ENCODE measurements around the gene RIPPLY2.
A peak's percentile ranks its signal among the peaks of the same experiment; 100 is the strongest.
"Not testable (repeated sequence)": the region's sequence is repeated elsewhere in the genome, so short reads cannot be mapped to it uniquely, and the experiment has no call there.

Gene RIPPLY2

DNA sequence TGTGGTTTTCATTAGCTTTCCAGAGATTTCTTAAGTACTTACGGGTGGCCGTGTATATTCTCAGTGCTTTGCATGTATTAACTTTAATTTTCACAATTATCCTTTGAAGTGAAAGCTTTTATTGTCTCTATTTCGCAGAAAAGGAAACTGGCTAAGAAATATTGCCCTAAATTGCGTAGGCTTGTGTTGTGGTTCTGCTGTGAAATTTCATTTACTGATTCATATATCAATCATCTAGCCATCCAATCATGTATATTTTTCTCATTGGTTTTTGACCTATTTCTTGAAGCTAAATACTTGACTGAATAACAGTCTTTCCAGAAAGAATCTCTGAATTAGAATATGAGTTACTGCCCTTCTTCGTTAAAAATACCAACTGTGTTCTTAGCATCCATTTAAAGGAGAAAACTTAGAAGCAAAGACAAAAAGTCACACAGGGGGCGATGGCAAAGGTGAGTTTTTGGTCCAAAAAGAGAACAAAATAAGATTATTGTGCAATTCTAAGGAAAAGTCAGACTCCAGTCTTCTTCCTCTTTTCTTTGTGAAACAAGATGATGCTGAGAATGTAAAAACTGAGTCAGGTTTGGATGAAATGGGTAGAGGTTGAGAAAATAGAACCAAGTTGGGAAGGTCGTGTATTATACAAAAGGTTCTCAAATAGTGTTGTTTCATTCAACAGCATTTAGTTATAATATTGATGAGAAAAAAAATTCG lies 7.8 kb downstream of the RIPPLY2 start:
- no peak for DNase-seq

GRCh38 chr6:83862776-83863471 lies 9.8 kb downstream of the RIPPLY2 start:
- peak; percentile 34 to 74 for DNase-seq

GRCh38 chr6:83867043-83867442 lies 13.9 kb downstream of the RIPPLY2 start:
- DNase-seq = no peak

- no peak for DNase-seq
These were observed 14.5 kb downstream of the RIPPLY2 start for GRCh38 chr6:83867527-83868161.

DNA sequence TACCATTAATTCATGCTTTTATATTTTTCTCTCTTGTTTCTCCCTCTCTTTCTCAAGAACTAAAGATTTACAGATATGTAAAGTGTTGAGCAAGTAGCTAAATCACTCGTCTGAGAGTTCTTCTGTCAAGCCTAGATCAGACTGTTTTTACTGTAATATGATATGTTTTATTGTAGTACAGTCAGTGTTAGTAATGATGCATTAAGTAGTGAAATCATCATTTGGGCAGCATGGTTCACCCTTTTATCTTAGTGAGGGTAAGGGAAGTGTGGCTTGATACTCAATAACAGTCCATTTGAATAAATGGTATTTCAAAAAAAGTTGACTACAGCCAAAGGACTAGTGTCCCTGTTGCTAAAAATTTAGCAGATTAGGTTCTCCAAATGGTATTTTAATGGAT lies 15.5 kb downstream of the RIPPLY2 start:
- no peak for DNase-seq

- DNase-seq = no peak
These were observed 17.5 kb downstream of the RIPPLY2 start for GRCh38 chr6:83870649-83871048.

- no peak for DNase-seq
These were observed 19.4 kb downstream of the RIPPLY2 start for GRCh38 chr6:83872386-83873118.

DNA sequence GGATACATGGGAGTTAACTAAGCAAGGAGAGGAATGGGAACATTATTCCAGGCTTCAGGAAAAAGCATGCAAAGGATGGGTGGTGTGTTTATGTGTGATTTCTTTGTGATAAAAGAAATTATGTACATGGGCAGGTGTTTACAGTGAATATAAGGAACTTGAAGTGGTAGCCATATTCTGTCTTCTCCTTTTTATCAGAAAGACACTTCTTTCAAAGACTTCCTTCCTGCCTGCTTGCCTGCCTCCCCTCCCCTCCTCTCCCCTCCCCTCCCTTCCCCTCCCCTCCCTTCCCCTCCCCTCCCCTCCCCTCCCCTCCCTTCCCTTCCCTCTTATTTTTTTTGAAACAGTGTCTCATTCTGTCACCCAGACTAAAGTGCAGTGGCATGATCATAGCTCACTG lies 20.7 kb downstream of the RIPPLY2 start:
- no peak for DNase-seq

GRCh38 chr6:83875843-83876242 lies 22.7 kb downstream of the RIPPLY2 start:
- DNase-seq = no peak

- no peak for DNase-seq
These were observed 25.9 kb downstream of the RIPPLY2 start for GRCh38 chr6:83878902-83879644.

DNA sequence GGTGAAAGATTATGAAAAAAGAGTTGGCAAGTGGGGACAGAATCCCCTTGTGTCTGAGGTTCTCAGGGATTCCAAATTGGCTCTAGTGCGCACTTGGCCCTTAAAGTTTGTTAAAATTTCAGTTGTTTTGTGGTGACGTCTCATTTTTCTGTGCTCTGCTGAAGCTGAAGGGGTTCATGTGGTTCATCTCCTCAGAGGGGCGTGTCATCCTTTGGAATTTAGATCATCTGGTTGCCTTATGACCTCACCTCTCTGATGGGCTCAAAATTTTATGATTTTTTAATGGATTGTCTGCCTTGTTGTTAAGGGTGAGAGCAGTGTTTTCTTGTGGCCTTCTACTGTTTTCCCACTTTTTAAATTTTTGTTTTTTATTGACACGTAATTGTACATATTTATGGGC lies 26.6 kb downstream of the RIPPLY2 start:
- DNase-seq = no peak

GRCh38 chr6:83883240-83883639 lies 30.1 kb downstream of the RIPPLY2 start:
- no peak for DNase-seq

- DNase-seq = peak; percentile 11 to 58
These were observed 31.4 kb downstream of the RIPPLY2 start for GRCh38 chr6:83884523-83884922.

- no peak for DNase-seq
These were observed 32.8 kb downstream of the RIPPLY2 start for GRCh38 chr6:83885984-83886383.

DNA sequence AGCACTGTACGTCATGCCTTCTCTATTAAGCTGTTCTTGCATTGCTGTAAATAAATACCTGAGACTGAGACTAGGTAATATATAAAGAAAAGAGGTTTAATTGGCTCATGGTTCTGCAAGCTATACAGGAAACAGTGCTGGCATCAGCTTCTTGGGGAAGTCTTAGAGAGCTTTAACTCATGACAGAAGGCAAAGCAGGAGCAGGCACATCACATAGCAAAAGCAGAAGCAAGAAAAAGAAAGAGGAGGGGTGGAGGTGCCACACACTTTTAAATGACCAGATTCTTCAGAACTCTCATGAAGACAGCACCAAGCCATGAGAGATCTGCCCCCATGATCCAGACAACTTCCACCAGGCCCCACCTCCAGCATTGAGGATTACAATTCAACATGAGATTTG lies 36.5 kb downstream of the RIPPLY2 start:
- no peak for DNase-seq

- no peak for DNase-seq
These were observed 37.4 kb downstream of the RIPPLY2 start for GRCh38 chr6:83890520-83890919.

DNA sequence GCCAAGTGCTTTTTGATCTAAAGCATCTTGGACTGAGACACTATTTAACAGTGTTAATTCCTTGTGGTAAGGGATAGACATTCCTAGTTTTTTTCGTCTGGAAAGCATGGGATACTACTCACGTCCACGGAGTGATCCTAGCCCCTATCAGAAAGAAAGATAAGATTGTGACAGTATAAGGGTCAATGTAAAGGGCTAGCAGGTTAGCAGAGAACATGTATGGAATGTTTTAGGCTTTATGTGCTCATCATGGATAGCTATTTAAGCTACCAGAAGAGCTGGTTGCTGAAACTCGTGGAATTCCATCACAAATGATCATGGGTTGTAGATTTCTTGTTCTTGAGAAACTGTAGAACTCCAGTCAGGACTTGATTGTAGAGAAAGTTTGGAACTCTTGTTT lies 38.4 kb downstream of the RIPPLY2 start:
- no peak for DNase-seq

DNA sequence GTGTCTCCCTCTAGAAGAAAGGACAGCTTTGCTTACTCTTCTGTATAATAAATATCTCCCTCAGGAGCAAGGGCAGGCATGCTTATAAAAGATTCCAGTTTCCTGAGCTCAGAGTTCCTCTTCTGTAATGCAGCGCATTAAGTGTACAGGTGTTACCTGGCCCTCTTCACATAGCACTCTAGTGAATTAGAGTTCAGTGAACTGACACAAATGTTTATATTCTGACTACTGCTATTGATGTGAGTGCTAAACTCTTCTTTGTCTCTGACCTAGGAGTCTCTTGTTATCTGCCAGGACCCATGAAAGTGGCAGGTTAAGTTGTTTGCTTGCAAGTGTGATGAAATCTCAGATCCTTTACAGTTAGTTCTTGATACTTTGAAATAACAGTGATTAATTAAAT lies 39.9 kb downstream of the RIPPLY2 start:
- no peak for DNase-seq

- not testable (repeated sequence) for DNase-seq
These were observed 43.9 kb downstream of the RIPPLY2 start for GRCh38 chr6:83897094-83897493.

GRCh38 chr6:83901624-83902023 lies 48.5 kb downstream of the RIPPLY2 start:
- DNase-seq = no peak

DNA sequence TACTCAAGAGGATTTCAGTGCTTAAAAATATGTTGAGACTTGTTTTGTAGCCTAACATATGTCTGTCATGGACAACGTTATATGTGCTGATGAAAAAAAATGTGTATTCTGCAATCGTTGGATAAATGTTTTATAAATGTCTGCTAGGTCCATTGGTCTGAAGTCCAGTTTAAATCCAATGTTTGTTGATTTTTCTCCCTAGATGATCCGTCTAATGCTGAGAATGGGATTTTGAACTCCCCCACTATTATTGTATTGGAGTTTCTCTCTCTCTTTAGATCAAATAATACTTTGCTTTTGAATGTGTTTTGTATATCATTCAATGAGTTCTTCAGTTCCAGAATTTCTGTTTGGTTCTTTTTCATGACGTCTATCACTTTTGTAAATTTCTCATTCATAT lies 51.2 kb downstream of the RIPPLY2 start:
- no peak for DNase-seq

- DNase-seq = no peak
These were observed 52.5 kb downstream of the RIPPLY2 start for GRCh38 chr6:83905648-83906047.
